Measurements from ENCODE around the gene RRP36. TPM values are rescaled to one million over a fixed set of nuclear protein-coding genes. Genes with fewer than 3 reads are reported as not detected.
A peak's percentile ranks its signal among the peaks of the same experiment; 100 is the strongest.

RRP36 gene
- total RNA-seq, 1 donor from 2014 or later: 58.6 TPM

DNA sequence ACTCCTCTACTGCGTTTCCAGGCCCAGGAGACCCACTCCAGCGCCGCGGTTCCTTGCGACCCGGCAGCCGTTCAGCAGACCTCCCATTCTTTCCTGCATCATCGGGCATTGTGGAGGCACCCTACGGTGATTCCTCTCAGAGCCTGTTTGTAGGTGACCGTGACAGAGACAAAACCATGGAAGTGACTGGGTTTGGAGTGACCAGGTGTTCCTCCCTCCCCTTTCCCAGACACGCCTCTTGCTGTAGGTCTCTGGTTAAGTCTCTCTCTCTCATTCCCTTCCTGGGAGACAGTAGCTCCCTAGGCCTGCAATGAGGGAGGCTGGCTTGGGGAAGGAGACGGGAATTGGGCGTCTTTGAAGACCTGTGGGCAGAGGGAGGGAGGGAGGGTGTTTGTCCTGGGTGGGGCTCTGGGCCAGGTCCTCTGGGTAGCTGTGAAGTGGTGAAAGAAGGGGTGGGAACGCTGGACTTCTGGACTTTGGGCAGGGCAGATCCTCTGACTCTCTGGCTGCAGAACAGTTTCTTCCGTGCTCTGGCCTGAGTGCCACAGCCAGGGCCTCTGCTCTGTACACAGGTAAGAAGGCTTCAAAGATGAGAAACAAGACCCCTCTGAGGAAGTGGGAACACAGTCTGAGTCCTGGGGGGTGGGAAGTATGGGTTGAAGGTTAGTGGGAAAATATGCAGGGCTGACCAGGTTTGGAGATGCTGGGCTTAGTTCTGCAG is 38.8 kb downstream of the RRP36 start:
- Mint-ChIP-seq H3K27me3 (ENCODE audit: low read depth) (no peaks in the 10 kb centered on the region), H3K27ac (ENCODE audit: unreplicated experiment) (peak overlapping the region; percentile 90), H3K9me3 (ENCODE audit: low read depth) (no peaks in the 10 kb centered on the region), H3K4me3 (ENCODE audit: unreplicated experiment) (peak overlapping the region; percentile 87), H3K36me3 (ENCODE audit: low read depth) (peaks cover 14% of the 10 kb centered on the region), H3K4me1 (ENCODE audit: low read depth) (peaks cover 40% of the 10 kb centered on the region)
- TF ChIP-seq, protein P1, sequence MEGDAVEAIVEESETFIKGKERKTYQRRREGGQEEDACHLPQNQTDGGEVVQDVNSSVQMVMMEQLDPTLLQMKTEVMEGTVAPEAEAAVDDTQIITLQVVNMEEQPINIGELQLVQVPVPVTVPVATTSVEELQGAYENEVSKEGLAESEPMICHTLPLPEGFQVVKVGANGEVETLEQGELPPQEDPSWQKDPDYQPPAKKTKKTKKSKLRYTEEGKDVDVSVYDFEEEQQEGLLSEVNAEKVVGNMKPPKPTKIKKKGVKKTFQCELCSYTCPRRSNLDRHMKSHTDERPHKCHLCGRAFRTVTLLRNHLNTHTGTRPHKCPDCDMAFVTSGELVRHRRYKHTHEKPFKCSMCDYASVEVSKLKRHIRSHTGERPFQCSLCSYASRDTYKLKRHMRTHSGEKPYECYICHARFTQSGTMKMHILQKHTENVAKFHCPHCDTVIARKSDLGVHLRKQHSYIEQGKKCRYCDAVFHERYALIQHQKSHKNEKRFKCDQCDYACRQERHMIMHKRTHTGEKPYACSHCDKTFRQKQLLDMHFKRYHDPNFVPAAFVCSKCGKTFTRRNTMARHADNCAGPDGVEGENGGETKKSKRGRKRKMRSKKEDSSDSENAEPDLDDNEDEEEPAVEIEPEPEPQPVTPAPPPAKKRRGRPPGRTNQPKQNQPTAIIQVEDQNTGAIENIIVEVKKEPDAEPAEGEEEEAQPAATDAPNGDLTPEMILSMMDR (IDR thresholded peaks at IDR 0.05): no peak
- DNase-seq (ENCODE audit: low spot score): no peak

- H3K9me3 Mint-ChIP-seq (ENCODE audit: low read depth): no peaks in the 10 kb centered on the region
- peaks cover 15% of the 10 kb centered on the region for H3K36me3 Mint-ChIP-seq (ENCODE audit: low read depth)
- TF ChIP-seq, protein P1 (IDR thresholded peaks at IDR 0.05): no peak
- no peak overlapping the region for H3K27ac Mint-ChIP-seq (ENCODE audit: unreplicated experiment)
- H3K27me3 Mint-ChIP-seq (ENCODE audit: low read depth): no peaks in the 10 kb centered on the region
- no peak for DNase-seq (ENCODE audit: low spot score)
- H3K4me1 Mint-ChIP-seq (ENCODE audit: low read depth): peaks cover 40% of the 10 kb centered on the region
- H3K4me3 Mint-ChIP-seq (ENCODE audit: unreplicated experiment): peak overlapping the region; percentile 87
Measured at GRCh38 chr6:43060755-43061633, 39.6 kb downstream of the RRP36 start.

DNA sequence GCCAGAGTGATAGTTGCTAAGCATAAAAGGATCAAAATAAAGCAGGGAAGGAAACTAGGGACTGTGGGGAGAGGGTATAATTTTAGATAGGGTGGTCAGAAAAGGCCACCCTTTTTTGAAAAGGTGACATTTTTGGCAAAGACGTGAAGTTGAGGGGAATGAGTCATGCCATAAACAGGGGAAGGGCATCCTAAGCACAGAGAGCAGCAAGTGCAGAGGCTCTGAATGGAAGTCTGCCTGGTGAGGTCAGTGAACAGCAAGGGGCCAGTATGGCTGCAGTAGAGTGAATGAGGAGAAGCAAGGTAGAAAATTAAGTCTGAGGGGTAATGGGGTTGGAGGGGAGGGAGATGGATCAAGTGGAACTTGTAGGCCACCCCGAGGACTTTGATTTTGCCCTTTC is 40.4 kb downstream of the RRP36 start:
- no peak overlapping the region for H3K4me3 Mint-ChIP-seq (ENCODE audit: unreplicated experiment)
- TF ChIP-seq, protein P1 (IDR thresholded peaks at IDR 0.05): no peak
- H3K27me3 Mint-ChIP-seq (ENCODE audit: low read depth): no peaks in the 10 kb centered on the region
- H3K9me3 Mint-ChIP-seq (ENCODE audit: low read depth): no peaks in the 10 kb centered on the region
- H3K4me1 Mint-ChIP-seq (ENCODE audit: low read depth): peaks cover 40% of the 10 kb centered on the region
- peak overlapping the region; percentile 51 for H3K27ac Mint-ChIP-seq (ENCODE audit: unreplicated experiment)
- H3K36me3 Mint-ChIP-seq (ENCODE audit: low read depth): peaks cover 18% of the 10 kb centered on the region
- no peak for DNase-seq (ENCODE audit: low spot score)

DNA sequence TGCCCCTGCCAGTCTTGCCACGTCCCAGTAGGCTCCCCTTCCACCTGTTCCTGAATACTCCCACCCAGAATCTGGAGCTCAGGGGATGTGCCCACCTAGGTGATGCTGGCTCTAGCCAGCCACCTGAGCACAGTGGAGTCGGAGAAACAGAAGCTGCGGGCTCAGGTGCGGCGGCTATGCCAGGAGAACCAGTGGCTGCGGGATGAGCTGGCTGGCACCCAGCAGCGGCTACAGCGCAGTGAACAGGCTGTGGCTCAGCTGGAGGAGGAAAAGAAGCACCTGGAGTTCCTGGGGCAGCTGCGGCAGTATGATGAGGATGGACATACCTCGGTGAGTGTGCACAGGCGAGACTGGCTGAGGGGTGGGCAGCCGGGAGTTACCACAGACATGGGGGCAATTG is 41.4 kb downstream of the RRP36 start:
- H3K4me1 Mint-ChIP-seq (ENCODE audit: low read depth): peaks cover 40% of the 10 kb centered on the region
- H3K36me3 Mint-ChIP-seq (ENCODE audit: low read depth): peaks cover 16% of the 10 kb centered on the region
- H3K27ac Mint-ChIP-seq (ENCODE audit: unreplicated experiment): no peak overlapping the region
- TF ChIP-seq, protein P1 (IDR thresholded peaks at IDR 0.05): no peak
- peak; percentile 89 for DNase-seq (ENCODE audit: low spot score)
- H3K4me3 Mint-ChIP-seq (ENCODE audit: unreplicated experiment): no peak overlapping the region
- no peaks in the 10 kb centered on the region for H3K9me3 Mint-ChIP-seq (ENCODE audit: low read depth)
- H3K27me3 Mint-ChIP-seq (ENCODE audit: low read depth): no peaks in the 10 kb centered on the region

DNA sequence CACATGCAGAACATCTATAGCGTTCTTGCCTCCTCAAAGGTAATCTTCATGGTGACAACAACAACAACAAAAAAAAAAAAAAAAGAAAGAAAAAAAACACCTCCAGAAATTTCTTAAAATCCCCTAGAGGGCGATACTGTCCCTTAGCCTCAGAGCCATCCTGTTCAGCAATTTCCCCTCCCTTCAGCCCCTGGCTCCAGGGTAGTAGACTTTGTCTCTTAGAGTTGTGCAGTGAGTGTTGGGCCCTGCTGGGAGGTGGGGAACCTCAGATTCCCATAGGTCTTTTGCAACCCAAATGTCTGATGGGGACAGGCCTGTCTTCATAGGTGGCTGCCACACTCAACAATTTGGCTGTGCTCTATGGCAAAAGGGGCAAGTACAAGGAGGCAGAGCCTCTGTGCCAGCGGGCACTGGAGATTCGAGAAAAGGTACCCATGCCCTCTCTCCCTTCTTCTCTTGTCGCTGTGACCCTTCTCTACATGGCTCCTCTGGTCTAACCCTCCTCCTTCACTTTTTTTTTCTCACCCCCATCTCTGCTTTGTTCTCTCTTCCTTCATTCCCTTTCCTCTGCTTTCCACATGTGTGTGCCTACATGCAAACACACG is 48.7 kb downstream of the RRP36 start:
- Mint-ChIP-seq H3K9me3 (ENCODE audit: low read depth) (no peaks in the 10 kb centered on the region), H3K4me1 (ENCODE audit: low read depth) (peaks cover 18% of the 10 kb centered on the region), H3K4me3 (ENCODE audit: unreplicated experiment) (no peak overlapping the region), H3K27me3 (ENCODE audit: low read depth) (no peaks in the 10 kb centered on the region), H3K27ac (ENCODE audit: unreplicated experiment) (no peak overlapping the region), H3K36me3 (ENCODE audit: low read depth) (peaks cover 19% of the 10 kb centered on the region)
- TF ChIP-seq, protein P1 (IDR thresholded peaks at IDR 0.05): peak; percentile 86
- no peak for DNase-seq (ENCODE audit: low spot score)
